GM12891 (cell line): Measurements from ENCODE around the gene ASPN.

Source experiments
- PAX5 ChIP-seq: IDR thresholded peaks from 2 replicates; pipeline ENCODE4 v1.6.1; 2011; ENCODE audit warnings: low read length, moderate library complexity, mild to moderate bottlenecking; ENCODE audit not compliant: insufficient read depth, severe bottlenecking
- POLR2A ChIP-seq: IDR thresholded peaks from 2 replicates; pipeline ENCODE4 v1.6.1; 2011; ENCODE audit warnings: low read depth, low read length, control low read depth
- POLR2AphosphoS5 ChIP-seq: IDR thresholded peaks from 2 replicates; pipeline ENCODE4 v1.6.1; 2011; ENCODE audit warnings: low read depth, low read length, control low read depth
- POU2F2 ChIP-seq: IDR thresholded peaks from 2 replicates; pipeline ENCODE4 v1.6.1; 2011; ENCODE audit warnings: low read depth, mild to moderate bottlenecking, control low read depth, low read length, moderate library complexity
- SPI1 ChIP-seq: IDR thresholded peaks from 2 replicates; pipeline ENCODE4 v1.6.1; 2011; ENCODE audit warnings: low read depth, low read length, control low read depth
- TAF1 ChIP-seq: IDR thresholded peaks from 2 replicates; pipeline ENCODE4 v1.6.1; 2011; ENCODE audit warnings: low read depth, low read length, control low read depth

DNA sequence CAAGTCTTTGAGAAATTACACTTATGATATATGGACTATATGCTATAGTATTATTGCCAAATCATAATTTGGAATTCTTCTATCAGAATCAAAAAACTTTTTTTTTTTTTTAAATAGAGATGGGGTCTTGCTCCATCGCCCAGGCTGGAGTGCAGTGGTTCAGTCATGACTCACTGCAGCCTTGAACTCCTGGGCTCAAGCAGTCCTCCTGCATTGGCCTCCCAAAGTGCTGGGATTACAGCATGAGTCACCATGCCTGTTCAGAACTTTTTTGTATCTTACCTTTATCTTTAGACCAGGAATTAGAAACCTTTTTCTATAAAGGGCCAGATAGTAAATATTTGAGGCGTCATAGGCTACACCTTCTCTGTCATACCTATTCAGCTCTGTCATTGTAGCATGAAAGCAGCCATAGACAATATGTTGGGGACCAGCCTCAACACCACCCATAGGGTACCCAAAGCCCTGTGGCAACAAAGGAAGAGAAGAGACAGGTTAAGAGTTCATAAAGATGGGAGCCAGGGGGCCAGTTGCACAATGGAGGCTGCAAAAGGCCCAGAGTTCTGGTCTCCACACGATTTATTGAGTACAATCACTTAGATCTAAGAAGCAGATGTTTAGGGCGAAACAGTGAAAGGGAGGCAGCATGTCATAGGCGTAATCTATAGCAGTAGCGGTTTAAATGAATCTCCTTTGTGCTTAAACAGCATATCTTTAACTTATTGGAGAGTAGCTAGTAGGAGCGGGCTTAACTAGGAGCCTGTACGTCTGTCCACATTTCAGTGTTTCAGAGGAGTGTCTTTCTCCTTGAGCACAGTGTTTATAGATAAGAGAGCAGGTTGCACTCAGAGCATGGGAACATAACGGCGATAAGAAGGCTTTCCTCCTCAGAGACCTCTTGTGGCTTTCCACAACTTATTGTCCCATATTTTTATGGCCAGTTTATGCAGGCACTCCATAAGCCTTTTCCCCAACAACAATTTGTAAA, 41.0 kb upstream of the ASPN start:
- TF ChIP-seq POLR2A (no peak), POU2F2 (no peak), TAF1 (no peak), POLR2AphosphoS5 (no peak), PAX5 (no peak), SPI1 (no peak)
